COLO668 (cell line): ENCODE measurements around the gene KLF6.
A peak's percentile ranks its signal among the peaks of the same experiment; 100 is the strongest.

Experiments
- DNase-seq: peaks from one replicate; lab custom pipeline; 2025; ENCODE audit not compliant: unreplicated experiment; lab: John Stamatoyannopoulos, UW

KLF6 gene

DNA sequence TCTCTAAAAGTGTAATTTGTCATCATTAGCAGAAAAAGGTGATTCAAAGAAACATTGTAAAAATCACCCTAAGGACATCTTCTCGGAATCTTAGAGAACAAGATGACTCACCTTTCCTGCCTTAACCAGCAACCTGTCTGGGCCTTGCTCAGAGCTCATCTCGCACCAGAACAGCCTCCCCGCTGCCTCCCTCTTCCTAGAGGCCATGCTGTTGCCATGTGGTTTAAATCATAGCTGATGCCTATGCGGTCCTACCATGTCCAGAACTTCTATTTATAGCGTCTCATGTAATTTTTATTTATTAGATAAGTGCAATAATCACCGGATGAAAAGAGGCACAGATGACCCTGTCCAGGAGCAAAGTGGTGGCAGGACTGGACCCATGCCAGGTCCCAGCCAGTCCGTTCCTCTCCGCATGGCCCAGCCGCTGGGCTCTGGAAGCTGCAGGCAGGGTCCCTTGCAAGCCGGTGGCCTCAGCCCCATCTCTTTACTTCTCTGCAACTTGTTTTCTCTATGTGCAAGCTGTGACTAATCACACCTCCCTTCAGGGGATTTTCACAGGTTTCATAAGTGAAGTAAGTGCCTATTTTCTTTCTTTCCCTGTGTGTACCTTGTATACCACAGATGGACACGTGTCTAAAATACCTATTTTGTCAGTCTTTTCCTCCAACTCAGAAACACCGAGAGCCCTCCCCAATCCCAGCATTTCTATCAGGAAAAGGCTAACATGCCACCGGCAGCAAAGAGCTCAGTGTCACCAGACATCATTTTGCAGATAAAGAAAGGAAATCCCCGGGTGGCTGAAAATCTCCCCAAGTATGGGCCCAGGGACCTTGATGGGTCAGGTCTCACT is 27.1 kb downstream of the KLF6 start:
- no peak for DNase-seq

DNA sequence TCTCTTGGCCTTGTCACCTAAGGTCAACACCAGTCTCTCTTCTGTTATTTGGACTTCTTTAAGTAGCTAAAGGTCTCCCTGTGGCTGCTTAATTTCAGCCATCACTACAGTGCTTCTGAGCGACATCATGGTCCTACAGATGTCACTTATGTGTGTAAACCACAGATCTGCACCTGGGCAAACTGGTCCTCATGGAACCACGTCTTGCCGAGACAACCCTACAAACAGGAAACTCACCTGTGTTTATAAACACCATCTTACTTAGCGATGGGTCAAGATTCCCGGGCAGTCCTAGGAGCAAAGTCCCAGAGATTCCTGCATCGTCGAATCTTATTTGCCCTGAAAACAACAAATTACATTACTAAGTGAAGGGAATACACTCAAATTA is 27.8 kb downstream of the KLF6 start:
- no peak for DNase-seq

DNA sequence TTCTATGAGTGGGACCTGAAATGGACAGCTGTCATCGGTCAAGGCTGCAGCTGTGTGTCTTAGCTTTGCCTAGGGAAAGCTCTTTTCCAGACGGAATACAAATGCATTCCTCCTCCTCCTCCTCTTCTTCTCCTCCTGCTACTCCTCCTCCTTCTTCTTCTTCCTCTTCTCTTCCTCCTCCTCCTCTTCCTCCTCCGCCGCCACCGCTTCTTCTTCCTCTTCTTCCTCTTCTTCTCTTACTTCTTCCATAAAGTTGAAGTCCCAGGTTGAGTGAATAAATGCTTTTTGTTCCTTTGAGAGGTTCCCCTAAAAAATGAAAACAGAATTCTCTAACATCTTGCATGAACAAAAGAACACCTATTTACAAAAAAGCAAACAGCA is 28.7 kb downstream of the KLF6 start:
- no peak for DNase-seq

DNA sequence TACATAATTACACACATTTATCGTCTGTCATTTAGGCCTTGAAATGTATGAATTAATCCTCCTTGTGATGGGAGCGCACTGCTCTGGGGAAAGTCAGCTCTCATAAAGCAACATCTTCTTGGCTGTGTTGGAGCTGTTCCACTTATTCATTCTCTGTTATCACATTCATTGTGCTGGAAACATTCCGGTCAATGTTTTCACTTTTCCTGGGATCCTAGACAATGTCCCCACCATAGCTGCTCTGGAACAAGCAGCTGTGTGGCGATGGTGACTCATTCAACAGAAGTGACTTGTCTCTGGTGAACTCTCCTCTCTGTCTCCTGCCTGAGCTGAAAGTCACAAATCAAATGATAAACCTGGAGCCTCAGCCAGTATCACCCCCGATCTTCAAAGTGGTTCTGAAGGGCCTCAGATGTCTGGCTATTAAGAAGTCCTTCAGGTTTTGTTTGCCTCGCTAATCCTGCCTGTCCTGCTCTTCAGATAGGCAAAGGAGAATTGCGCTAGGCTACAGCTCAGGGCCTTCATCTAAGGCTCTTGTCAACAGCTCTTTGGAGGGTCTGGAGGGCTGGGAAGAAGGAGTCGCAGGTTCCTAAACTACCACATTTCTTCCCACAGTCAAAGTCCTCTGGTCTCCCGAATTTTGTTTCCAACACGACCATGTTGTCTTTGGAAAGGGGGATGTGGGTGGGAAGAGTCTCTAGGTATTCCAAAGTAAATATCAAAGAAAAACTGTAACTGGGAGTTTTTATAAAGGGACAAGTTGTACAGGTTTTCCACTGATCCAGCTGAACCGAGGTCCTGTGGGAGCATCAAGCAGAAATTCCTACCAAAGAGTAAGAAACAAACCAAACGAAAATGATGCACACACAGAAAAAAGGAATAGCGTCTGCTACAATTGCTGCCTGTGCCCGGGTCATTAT is 29.3 kb downstream of the KLF6 start:
- no peak for DNase-seq

DNA sequence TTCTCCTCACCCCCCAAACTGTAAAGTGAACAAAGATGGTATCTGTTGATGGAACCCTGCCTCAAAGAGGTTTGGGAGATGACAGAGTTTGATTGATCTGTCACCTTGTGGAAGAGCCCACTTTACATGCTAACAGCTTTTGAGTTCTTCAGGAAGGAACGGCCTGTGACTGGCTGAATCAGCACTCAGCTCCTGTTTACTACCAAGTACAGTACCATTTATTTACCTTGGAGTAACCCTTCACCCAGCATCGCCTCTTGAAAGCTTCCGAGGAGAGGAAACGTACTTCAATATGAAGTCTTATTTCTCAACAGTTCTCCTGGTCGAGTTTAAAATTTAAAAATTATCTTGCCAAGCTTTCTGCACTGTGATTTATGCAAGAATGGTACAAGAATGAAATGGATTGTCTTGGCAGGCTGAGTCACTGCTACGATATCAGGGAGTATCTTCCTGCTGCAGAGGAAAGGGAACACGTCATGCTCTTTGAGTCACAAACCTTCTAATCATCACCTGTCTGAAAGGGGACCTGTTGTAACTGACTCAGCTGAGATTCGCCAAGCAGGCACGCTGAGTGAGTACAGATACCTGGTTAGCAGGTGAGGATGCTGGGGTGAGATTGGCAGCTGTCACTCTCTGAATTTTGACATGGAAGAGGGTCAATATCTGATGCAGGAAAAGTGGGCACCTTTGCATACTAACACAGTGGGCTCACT is 30.1 kb downstream of the KLF6 start:
- no peak for DNase-seq

DNA sequence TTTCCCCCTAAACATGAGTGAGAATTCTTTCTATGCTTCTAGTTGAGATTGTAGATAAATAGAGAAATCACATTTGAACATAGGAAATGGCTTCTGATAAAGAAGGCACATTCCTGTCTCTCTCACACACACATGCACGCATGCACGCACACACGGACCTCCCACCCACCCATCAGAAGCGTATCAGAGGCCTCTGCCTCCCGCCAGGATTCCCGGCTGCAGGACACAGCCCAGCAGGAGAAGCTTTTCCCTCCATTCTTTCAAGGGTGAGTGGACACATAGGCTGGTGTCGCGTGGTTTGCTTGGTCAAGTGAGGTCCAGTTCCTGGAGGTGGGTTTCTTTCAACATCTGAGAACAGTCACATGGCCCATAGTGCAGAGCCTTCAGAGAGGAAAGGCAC is 34.2 kb downstream of the KLF6 start:
- no peak for DNase-seq

DNA sequence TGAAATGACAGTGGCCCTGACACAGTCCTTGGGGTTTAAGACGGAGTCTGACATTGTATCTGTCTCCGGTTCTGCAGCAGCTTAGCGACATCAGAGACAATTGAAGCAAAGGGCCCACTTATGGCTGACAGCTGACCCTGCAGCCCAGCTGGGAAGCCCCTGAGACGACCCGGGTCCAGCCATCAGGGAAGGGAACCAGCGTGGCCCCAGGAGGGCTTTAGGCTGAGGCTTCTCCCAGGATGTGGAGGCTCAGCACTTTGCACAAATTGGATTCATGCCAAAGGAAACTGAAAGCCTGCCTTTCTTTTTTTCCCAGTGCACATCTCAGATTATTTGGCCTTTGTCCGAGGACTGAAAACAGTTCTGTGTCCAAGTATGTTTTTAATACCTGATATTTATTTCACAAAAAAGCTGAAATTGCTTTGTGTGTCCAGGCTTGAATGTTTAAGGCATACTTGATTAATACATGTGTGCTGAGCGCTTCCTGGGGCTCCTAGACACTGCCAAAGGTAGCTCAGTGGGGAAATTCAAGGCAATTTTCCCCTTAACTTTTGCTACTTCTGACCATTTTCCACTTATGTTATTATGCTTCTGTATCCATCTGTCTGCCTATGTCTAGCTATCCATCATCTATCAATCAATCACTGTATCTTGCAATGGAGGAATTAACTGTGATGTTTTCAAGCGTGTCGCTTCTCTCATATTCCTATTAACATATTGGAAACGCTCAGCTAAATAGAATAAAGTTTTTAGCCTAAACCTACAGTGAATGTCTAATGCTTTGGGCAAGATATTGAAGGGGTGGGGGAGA is 34.8 kb downstream of the KLF6 start:
- peak; percentile 8 for DNase-seq

DNA sequence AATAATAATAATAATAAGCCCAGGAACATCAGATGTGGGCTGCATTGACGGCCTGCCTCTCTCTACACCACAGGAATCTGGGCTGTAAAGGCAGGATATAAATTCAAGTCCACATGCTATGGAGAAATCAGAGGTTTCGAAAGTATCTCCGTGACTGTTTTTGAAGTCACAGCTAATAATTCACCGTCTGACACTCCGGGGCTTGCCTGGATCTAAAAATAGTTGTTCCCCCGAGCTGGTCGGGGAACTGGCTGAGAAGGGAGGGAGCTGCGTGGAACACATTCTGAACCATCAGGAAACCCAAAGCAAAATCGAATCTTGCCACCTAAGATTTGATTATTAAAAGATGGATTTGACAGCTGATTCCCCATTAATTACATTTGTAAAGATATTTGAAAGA is 35.4 kb downstream of the KLF6 start:
- DNase-seq, result no peak

DNA sequence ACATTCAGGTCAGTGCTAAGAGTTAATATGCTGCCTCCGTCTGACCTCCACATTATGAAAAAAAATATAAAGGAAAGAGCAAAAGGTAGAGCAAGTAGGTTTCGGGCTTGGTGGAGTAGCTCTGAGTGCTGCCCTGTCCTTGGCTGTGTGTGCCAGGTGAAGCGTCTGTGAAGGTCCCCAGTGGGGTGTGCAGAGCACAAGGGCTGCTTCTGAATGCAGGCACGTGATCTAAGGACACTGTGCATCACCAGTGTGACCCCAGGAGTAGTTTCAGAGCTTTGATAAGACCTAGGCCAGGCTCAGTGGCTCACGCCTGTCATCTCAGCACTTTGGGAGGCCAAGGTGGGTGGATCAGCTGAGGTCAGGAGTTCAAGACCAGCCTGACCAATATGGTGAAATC is 36.0 kb downstream of the KLF6 start:
- DNase-seq, result no peak

DNA sequence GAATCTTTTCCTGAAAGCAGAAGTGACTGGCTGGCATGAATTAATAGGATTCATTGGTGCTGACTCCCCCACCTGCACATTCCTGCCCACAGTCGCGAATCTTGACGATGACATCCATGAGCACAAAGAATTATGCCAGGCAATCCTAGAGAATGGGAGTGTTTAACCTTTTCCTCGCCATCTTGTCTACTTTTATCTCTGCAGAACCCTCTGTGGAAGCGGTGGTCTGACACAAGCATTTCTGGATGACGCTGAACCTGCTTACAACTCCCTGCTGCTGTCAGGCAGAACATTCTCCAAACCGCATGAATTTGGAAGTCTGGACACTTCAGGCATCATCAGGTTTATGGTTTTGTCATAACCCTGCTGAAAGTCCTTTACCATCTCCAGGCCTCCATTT is 36.5 kb downstream of the KLF6 start:
- DNase-seq, result no peak

DNA sequence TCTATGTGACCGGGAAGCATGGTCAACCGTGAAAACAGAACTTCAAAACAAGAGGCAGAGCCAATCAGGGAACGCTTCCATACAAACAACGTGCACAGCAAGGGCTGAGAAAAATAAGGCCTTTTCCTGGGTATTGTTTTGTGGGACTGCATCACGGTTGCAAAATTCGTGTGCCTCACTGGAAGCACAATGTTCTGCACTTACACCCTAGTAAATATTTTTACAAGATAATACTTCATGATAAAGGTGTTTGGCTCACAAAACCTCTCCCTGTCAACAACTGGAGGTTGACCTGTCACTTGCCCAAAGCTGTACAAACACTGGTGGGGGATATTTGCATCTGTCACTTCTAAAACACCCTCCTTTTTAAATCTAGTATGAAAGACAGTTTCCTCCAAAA is 37.0 kb downstream of the KLF6 start:
- no peak for DNase-seq

DNA sequence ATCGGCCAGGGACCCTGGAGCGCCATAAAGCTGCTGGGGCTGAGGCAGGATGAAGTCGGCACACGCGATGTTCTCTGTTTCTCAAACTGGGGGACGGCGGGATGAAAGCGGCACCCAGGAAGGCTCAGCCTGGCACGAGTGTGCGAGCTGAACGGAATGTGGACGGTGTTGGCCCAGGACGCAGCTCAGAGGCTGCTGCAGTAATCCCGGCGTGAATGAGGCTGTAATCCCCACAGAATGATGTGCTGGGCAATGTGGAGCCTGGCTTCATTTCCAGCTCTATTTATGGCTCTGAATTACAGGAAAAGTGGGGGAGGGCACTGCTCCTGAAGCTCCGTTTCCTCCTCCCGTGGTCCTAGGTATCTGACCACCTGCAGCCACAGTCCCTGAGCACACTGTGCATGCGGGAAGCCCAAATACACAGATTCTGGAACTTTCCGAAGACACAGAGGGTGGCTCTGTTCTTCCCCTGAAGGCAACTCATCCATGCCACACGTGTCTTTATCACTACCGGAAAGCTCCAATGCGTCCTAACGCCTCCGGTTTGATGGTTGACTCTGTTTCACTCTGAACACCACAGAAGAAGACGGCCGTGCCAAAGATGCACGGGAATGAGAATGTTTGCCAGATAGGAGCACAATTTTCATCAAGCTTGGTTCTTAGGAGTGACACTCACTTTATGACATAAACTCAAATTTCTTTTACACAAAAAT is 37.6 kb downstream of the KLF6 start:
- DNase-seq, result no peak

DNA sequence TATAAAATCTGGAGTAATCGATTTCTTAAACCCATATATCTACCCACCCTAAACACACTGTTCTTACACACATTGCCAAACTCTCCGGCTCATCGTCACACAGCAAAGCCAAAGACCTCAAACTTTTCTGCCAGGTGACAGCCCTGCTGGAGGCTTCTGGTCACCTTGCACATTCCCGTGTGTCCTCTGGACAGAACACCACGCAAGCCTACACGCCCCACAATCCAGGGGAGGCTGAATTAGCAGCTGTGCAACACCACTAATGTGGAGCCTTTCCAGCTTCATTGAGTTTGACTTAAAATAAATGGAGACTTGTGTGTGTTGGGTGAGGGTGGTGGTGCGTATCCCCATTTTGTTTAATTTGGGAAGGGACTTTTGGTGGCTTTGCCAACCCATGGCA is 38.4 kb downstream of the KLF6 start:
- DNase-seq, result no peak

DNA sequence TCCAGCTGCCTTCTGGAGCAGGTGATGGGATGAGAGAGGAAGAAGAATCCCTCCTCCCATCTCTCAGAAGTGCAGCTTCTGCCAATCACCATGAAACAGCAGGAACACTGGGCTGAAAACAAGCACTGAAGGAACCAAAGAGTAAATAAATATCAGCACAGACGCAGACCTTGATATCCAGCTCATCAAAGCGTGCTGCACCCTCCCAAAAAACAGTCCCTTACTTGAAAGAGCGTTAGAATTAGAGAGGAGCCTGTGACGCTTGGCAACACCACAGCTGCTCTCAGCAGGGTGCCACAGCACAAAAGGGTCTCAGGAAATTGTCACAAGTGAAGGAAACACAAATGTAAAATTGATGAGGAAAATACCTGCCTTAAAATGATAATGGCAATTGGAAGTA is 39.5 kb downstream of the KLF6 start:
- peak; percentile 30 for DNase-seq

DNA sequence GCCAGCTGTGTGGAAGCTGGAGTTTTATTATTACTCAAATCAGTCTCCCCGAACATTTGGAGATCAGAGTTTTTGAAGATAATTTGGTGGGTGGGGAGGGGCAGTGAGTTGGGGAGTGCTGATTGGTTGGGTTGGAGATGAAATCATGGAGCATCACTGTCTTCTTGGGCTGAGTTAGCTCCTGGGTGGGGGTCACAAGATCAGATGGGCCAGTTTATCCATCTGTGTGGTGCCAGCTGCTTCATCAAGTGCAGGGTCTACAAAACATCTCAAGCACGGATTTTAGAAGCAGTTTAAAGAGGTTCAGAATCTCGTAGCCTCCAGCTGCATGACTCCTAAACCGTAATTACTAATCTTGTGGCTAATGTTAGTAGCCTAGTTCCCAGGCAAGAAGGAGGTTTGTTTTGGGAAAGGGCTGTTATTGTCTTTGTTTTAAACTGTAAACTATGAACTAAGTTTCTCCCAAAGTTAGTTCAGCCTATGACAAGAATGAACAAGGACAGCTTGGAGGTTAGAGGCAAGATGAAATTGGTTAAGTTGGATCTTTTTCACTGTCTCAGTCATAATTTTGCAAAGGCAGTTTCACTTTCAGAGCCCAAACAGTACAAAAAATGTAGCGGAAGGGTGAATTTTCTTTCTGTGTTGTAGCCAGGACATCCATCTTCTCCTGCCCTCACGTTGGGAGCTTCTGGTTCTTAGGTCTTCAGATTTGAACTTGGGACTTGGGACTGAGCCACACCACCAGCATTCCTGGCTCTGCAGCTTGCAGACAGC is 43.1 kb downstream of the KLF6 start:
- DNase-seq, result no peak

DNA sequence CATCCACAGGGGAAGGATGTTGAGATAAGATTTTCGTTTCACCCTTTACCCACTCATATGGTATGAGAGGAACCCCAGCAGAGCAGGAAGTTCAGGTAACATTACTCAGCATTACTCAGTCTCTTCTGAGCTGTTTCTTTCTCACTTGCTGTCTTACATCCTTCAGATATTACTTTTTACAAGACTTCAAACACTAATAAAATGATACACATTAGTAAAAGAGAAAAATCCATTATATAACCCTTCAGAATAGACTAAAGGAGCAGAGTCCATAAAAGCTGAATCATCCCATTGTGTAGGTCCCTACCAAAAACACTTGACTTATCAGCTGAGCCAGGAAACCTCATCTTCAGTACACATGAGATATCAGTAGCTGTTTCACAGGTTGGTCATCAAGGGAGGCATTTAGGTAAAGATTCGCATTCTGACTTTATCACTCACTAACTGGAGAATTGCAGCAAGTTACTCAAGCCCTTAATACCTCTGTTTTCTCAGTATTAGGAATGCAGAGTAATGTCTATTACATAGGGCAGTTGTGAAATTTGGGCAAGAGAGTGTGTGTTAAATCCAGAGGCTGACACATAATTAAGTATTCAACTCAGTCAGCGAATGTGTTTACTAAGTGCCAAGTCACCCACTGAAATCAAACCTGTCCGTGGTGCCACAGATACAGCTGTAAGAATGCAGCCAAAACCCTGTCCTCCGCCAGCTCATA is 44.7 kb downstream of the KLF6 start:
- DNase-seq, result peak; percentile 11

DNA sequence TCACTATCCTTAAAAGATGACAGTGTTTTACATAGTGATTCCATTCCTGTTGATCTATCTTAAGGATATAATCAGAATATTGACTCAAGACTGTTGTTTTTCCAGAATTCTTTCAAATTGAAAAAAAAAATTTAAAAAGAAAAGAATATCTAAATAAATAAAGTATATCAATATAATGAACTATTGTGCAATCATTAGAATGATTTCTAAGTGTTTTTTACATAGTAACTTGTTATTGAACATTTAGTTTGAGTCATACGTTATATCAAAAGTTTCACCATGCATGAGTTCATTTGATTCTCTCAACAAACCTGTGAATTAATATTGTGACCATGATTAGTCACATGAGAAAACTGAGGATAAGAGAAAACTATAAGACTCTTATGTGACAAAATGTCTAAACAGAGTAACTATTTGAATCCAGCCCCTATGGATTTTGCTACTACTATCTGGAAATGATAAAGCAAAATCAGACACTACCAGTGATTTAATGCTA is 46.1 kb downstream of the KLF6 start:
- DNase-seq, result no peak

DNA sequence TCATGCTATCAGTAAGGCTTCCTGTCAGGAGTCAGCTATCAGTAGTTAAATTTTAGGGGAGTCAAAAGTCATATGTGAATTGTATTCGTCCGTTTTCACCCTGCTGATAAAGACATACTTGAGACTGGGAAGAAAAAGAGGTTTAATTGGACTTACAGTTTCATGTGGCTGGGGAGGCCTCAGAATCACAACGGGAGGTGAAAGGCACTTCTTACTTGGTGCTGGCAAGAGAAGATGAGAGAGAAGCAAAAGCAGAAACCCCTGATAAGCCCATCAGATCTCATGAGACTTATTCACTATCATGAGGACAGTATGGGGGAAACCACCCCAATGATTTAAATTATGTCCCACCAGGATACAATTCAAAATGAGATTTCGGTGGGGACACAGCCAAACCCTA is 47.1 kb downstream of the KLF6 start:
- DNase-seq, result no peak

DNA sequence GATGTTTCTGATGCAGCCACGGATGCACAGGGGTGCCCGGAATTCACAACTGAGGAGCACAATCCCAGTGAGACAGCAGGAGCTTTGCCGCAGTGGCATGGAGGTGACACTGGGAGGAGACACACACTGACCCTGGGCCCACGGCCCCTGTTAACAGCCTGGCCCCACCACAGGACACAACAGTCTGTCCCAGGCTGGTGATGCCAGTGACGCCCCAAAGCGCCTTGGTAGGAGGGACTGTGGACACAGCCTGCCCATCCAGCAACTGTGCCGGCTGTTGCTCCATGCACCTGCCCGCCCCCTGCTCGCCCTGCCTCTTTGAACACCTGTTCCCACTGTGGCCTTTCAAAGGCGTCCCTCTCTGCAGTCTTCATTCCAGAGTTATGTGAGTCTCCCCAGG is 49.8 kb downstream of the KLF6 start:
- DNase-seq, result peak; percentile 4
